ENCODE results near the gene CTXND1.

The CTXND1 gene

DNA sequence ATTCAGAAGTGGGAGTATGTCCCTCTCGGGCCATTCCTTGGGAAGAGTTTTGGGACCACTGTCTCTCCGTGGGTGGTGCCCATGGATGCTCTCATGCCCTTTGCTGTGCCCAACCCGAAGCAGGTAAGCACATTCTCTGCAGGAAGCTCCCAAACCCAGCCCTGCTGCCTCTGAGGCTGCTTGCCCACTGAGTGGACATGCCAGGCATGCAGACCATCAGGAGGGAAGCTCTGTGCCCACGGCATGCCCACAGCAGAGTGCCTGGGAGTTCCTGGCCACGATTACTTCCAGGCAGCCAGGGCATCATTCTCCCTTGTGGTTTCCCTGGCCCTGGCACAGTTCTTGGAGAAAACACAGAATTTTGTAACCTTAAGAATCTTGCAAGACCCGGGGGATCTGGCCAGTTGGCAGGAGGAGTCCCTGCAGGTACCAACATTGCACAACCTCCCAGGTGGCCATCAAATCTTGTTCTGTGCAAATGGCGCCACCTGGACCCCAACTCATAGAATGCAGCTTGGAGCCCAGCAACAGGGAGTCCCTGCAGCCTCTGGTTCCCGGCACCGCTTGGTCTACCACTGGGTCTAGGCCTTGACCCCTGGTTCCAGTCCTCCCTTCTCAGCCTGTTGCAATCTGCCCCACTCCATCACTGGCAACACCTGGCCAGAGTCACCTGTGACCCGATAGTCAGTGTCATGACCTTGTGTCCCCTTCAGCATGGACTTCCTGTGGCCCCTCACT lies 78.8 kb downstream of the CTXND1 start:
- TF ChIP-seq, protein P1, sequence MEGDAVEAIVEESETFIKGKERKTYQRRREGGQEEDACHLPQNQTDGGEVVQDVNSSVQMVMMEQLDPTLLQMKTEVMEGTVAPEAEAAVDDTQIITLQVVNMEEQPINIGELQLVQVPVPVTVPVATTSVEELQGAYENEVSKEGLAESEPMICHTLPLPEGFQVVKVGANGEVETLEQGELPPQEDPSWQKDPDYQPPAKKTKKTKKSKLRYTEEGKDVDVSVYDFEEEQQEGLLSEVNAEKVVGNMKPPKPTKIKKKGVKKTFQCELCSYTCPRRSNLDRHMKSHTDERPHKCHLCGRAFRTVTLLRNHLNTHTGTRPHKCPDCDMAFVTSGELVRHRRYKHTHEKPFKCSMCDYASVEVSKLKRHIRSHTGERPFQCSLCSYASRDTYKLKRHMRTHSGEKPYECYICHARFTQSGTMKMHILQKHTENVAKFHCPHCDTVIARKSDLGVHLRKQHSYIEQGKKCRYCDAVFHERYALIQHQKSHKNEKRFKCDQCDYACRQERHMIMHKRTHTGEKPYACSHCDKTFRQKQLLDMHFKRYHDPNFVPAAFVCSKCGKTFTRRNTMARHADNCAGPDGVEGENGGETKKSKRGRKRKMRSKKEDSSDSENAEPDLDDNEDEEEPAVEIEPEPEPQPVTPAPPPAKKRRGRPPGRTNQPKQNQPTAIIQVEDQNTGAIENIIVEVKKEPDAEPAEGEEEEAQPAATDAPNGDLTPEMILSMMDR (IDR thresholded peaks at IDR 0.05; ENCODE audit: low read depth, low read length, poor library complexity, severe bottlenecking) = peak; percentile 78
- TF ChIP-seq EZH2phosphoT487 (IDR thresholded peaks at IDR 0.05; ENCODE audit: borderline replicate concordance, low read length) = no peak
- Histone ChIP-seq H4K20me1 (ENCODE audit: control insufficient read depth, insufficient read depth, low read depth, low read length) (no peaks in the 10 kb centered on the region), H3K4me1 (ENCODE audit: control insufficient read depth, low read length) (no peaks in the 10 kb centered on the region), H3F3A (ENCODE audit: control insufficient read depth, insufficient read depth) (no peaks in the 10 kb centered on the region), H3K79me2 (ENCODE audit: control insufficient read depth, low read length) (no peaks in the 10 kb centered on the region), H3K9me3 (ENCODE audit: control insufficient read depth, insufficient read depth, low read length) (no peaks in the 10 kb centered on the region), H3K27me3 (ENCODE audit: control insufficient read depth, low read length) (no peaks in the 10 kb centered on the region), H3K9me2 (replicated peaks; ENCODE audit: control insufficient read depth, low read length) (no peaks in the 10 kb centered on the region), H3K27ac (ENCODE audit: low read depth, low read length) (no peak overlapping the region), H3K36me3 (ENCODE audit: control insufficient read depth, low read length) (no peaks in the 10 kb centered on the region), H3K4me2 (ENCODE audit: low read length) (no peak overlapping the region), H3K4me3 (ENCODE audit: low read length) (no peak overlapping the region)

DNA sequence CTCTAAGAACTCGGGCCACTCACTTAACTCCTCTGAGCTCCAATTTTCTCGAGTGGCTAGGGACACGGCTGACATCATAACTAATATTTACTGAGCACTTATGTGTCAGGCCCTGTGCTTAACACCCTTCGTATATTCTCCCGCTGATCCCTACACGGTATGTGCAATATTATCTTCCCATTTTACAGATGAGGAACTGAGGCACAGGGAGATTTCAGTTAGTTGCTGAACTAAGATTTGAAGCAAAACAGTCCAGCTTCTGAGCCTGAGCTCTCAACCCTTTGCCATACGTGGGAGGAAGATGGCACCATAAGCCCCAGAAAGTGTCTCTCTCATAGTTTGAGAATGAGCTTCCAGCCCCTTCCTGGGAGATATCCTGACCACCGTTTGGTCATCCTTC lies 79.6 kb downstream of the CTXND1 start:
- Histone ChIP-seq H3K27ac (ENCODE audit: low read depth, low read length) (no peak overlapping the region), H3K4me3 (ENCODE audit: low read length) (no peak overlapping the region), H3F3A (ENCODE audit: control insufficient read depth, insufficient read depth) (no peaks in the 10 kb centered on the region), H3K4me2 (ENCODE audit: low read length) (no peak overlapping the region), H3K27me3 (ENCODE audit: control insufficient read depth, low read length) (no peaks in the 10 kb centered on the region), H3K4me1 (ENCODE audit: control insufficient read depth, low read length) (no peaks in the 10 kb centered on the region), H3K36me3 (ENCODE audit: control insufficient read depth, low read length) (no peaks in the 10 kb centered on the region), H3K9me2 (replicated peaks; ENCODE audit: control insufficient read depth, low read length) (no peaks in the 10 kb centered on the region), H3K79me2 (ENCODE audit: control insufficient read depth, low read length) (no peaks in the 10 kb centered on the region), H3K9me3 (ENCODE audit: control insufficient read depth, insufficient read depth, low read length) (no peaks in the 10 kb centered on the region), H4K20me1 (ENCODE audit: control insufficient read depth, insufficient read depth, low read depth, low read length) (no peaks in the 10 kb centered on the region)
- no peak for TF ChIP-seq EZH2phosphoT487 (IDR thresholded peaks at IDR 0.05; ENCODE audit: borderline replicate concordance, low read length)
- TF ChIP-seq, protein P1 (IDR thresholded peaks at IDR 0.05; ENCODE audit: low read depth, low read length, poor library complexity, severe bottlenecking) = no peak

DNA sequence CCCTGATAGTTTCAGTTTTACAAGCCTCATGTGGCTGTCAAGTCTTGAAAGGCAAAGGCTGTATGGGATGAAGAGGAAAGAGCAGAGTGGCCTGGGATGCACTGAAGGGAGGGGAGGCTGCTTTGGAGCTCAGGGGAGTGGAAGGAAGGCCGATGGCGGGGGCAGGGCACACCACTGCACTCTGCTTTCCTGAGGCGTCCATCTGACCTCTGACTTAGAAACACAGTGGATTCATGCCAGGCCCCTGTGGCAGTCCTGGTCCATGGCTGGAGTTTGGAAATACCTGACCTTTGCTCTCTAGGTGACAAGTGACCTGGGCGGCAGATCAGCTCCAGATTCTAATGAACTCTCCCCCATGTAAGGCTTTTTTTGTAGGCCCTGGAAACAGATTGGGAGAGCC lies 80.2 kb downstream of the CTXND1 start:
- H3K4me1 ChIP-seq (ENCODE audit: control insufficient read depth, low read length) = no peaks in the 10 kb centered on the region
- no peaks in the 10 kb centered on the region for H3K27me3 ChIP-seq (ENCODE audit: control insufficient read depth, low read length)
- no peaks in the 10 kb centered on the region for H3K9me3 ChIP-seq (ENCODE audit: control insufficient read depth, insufficient read depth, low read length)
- H3F3A ChIP-seq (ENCODE audit: control insufficient read depth, insufficient read depth) = no peaks in the 10 kb centered on the region
- no peak overlapping the region for H3K27ac ChIP-seq (ENCODE audit: low read depth, low read length)
- no peak overlapping the region for H3K4me2 ChIP-seq (ENCODE audit: low read length)
- no peak overlapping the region for H3K4me3 ChIP-seq (ENCODE audit: low read length)
- TF ChIP-seq, protein P1 (IDR thresholded peaks at IDR 0.05; ENCODE audit: low read depth, low read length, poor library complexity, severe bottlenecking) = no peak
- no peak for TF ChIP-seq EZH2phosphoT487 (IDR thresholded peaks at IDR 0.05; ENCODE audit: borderline replicate concordance, low read length)
- no peaks in the 10 kb centered on the region for H3K9me2 ChIP-seq (replicated peaks; ENCODE audit: control insufficient read depth, low read length)
- H3K79me2 ChIP-seq (ENCODE audit: control insufficient read depth, low read length) = no peaks in the 10 kb centered on the region
- no peaks in the 10 kb centered on the region for H4K20me1 ChIP-seq (ENCODE audit: control insufficient read depth, insufficient read depth, low read depth, low read length)
- no peaks in the 10 kb centered on the region for H3K36me3 ChIP-seq (ENCODE audit: control insufficient read depth, low read length)

Measured in DOHH2 (cell line).